Activated T-cell treated with anti-CD3 and anti-CD28 coated beads, Interleukin-2, amount 50 U/mL, for 1 hour (primary cell): ENCODE measurements around the gene SOHLH2.

Experiments used
- DNase-seq: peaks from one replicate; pipeline ENCODE4 v3.0.0-alpha.2; 2020

Gene SOHLH2

DNA sequence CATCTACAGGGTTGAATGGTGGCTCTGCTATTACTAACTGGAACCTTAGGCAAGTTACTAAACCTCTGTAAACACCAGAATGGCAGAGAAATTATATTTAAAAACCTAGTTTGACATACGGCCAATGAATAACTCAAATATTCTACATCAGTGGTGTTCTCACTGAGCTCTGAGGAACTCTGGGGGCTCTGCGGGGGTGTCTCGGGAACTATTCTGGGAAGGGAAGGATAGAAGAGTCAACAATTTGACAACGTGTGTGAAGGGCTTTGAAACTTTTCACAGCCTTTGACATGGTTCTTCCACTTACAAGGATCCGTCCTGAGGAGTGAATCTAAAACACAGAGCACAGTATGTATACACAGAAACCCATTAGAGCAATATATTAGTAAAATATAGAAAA lies 38.7 kb downstream of the SOHLH2 start:
- DNase-seq: no peak

- no peak for DNase-seq
Observed at GRCh38 chr13:36174923-36175322, 39.4 kb downstream of the SOHLH2 start.

DNA sequence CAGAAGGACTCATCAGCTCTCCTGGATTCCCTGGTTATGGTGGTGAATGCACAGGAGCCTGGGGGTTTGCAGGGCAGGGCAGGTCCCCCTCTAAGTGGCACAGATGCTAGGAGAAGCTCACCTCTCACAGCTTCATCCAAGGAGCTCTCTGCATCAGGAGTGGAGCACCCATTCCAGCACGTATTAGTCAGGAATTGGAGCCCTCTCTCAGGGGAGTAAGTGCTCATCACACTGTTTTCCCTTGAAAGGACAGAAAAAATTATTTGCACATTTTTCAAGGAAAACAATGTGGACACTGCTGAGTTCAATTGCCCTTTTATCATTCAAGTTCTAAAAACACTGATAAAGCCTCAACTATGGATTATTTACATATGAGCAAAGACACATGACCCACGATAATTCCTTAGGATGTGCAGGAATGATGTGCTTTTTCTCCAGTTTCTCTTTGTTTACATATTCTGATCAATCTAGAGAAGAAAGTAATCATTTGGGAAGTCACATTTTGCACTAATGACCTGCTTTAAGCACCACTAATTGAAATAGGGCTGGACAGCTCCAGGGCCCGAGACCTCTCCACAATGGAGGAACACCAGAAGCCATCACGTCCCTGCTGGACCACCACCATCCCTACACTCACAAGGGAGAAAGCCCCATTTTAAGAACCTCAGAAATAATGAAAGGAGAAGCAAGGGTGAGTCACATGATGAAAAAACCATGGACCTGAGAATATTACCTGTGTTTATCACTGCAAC lies 40.6 kb downstream of the SOHLH2 start:
- DNase-seq: no peak

DNA sequence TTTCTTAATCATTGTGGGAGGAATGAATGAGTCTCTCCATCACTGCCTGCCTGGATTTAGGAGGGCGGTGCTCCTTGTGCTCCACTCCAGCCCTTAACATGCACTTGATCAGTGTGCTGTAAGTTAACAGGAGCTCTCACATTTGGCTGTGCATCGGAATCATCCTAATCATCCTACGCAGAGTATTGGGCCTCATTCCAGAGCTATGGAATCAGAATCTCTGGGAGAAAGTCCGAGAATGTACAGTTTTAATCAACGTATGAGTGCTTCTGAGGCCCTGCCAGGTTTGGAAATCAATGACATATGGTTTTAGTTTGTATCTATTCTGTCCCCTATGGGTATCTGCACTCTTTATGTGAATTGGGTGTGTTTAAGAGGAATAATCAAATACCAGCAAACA lies 48.3 kb downstream of the SOHLH2 start:
- DNase-seq: no peak

DNA sequence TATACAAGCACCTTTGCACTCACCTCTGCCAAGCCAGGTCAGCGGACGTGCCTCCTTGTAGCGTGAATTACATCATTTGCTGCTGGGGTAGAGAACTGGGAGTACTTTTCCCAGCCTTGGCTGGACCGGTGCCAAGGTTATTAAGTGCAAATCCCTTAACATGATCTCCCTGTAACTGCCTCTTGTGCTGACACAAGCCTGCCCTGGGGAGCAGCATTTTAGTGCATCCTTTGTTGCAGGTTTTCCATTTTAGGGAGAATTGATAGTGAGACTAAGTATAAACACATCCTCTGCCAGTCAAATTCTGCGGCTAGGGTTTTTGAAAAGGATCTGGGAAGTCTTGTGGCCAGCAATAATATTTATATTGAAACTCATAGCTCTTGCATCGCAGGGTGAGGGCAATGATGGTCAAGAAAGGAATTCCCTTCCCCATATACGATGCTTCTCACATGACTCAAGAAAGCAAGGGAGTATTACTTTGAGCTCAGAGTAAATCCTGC lies 50.5 kb downstream of the SOHLH2 start:
- DNase-seq: no peak

DNA sequence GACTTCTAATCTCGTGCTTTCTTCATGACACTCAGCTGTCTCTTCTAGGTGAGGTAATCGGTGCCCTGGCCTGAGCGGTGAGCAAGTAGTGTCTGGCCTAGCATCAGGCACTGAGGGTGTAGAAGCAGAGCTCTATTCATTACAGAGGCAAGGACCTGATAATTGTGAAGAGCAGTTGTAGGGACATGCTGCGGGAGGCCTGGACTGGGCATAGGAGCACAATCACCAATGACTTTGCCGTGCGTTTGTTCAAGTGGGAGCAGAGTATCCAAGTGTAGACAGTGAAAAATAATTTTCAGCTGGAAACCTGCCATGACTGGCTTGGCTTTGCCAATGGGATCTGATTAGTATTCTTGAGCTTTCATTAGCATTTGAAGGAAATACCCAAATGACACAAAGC lies 51.1 kb downstream of the SOHLH2 start:
- no peak for DNase-seq

DNA sequence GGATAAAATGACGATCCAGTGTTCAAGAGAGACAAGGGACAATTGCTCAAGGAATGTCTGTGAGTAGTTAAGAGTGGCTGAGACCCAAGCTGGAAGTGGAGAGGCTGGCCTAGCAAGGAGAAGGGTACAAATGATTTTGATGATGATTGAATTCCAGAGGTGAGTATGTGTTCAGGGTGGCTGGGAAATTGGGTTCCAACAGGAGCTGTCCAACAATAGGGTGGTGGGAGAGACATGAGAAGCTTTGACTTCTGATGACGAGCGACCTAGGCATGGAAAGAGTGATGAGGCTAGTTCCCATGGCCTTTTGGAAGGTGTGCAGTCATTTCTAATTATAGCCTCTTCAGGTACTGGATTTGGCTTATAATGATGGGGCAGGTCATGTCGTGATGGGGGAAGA lies 54.1 kb downstream of the SOHLH2 start:
- DNase-seq: no peak

DNA sequence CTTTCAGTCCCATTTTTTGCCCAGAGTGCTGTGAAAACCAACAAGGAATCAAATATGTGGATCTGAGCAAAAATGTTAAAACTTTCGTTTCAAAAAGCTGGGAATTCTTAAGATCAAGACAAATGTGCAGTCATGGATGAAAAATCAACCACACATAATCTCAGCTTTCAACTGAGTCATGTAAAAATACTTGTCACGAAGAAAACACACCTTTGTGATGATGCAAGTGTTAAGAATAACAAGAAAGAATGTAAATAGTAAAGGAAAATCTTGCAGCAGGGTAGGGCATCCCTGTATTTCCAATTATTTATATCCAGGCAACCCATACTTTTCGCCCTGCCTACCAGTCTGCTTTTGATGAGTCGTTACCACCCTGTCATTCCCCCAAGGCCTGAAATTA lies 55.7 kb downstream of the SOHLH2 start:
- DNase-seq: no peak

GRCh38 chr13:36157480-36157879 lies 56.9 kb downstream of the SOHLH2 start:
- DNase-seq: no peak

DNA sequence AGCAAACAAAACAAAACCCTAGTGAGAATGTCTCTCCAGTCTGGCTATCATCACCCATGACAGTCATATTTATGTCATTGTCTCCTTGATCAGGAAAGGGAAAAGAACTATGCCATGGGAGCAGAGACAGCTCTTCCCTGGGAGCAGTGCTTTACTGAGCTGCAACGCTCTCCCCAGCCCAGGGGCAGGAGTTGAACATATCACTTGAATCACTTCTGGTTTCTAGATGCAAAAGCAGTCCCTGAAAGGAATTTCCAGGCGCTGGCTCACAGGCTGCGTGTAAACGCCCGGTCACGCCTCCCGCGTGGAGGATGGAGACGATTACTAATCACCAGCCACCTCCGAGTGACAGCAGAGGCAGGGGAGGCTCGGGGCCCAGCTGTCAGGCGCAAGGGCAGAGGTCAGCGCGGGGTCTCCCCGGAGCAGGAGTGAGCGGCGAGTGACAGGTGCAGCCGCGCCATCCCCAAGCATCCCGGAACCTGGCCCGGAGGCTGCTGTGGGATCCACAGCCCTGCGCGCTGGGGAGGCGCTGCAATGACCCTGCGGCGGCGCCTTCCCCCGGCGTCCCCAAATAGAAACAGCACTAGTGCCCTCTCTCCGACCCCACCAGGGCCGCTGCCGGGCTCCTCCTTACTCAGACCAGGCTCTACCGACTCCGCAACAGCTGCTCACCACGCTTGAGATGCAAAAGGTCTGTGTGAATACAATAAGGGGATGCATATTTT lies 59.6 kb downstream of the SOHLH2 start:
- DNase-seq: no peak

DNA sequence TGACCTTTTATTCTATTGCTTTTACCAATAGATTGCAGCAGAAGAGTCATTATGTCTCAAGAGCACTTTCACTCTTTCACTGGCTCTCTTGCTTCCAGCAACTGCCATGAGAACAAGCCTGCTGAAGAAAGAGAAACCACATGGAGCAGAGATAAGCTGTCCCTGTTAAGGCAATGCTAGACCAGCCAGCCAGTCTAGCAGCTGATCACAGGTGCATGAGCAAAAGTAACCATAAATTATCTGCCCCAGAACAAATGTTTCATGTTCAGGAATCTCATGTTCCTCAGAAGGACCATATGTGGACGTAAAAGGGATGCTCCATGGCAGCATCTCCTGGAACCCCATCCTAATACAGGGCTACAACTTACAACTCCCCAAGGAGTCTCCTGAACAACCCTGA lies 62.8 kb downstream of the SOHLH2 start:
- DNase-seq: no peak

DNA sequence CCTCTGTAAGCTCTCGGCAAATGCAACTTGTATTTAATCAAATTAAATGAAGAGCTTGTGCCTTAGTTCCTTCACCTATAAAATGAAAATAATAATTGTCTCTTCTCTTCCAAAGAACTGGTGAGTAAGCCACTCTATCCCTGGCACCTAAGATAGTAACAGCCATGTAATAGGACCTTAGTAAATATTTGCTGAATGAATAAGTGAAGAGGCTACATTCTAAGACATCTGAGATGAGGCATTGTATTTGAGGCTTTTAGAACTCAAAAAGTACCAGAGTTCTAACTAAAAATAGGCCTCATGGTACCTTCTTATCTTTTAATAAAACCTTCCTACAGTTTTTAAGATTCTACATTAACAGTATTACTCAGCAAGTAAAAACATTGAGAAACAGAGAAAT lies 65.9 kb downstream of the SOHLH2 start:
- DNase-seq: no peak

DNA sequence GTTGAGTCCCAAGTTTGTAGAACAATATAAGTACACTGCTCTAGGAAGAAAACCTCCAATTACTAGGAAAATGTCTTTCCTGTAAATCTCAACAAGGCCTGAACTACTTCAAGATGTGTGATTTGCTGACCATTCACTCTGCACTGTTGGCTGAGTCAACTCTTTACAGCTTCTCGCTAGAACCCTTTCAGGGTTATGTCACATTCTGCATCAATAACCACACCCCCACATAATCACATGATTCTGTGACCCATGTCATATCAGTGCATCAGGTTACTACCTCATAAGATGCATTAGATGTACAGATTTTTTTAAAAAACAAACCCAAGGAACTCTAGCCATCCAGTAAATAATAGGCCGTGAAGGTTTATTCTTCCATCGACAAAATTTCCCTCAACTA lies 67.0 kb downstream of the SOHLH2 start:
- no peak for DNase-seq

GRCh38 chr13:36146511-36147269 lies 67.7 kb downstream of the SOHLH2 start:
- DNase-seq: no peak

GRCh38 chr13:36143738-36144137 lies 70.6 kb downstream of the SOHLH2 start:
- DNase-seq: no peak

DNA sequence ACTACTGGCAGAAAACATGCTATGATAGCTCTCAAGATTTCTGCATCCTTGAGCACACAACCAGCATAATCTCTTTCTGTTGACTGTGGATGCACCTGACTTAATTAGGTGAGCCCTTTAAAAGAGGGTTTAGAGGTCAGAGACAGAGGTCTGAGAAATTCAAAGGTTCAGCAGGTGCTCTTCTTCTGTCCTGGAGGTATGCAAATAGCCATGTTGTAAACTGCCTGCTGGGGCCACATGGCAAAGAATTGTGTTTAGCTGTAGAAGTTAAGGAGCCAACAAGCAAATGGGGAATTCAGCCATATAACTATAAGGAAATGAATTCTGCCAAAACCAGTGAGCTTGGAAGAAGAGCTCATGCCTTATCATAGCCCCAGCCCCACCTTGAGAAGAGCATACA lies 71.6 kb downstream of the SOHLH2 start:
- no peak for DNase-seq

DNA sequence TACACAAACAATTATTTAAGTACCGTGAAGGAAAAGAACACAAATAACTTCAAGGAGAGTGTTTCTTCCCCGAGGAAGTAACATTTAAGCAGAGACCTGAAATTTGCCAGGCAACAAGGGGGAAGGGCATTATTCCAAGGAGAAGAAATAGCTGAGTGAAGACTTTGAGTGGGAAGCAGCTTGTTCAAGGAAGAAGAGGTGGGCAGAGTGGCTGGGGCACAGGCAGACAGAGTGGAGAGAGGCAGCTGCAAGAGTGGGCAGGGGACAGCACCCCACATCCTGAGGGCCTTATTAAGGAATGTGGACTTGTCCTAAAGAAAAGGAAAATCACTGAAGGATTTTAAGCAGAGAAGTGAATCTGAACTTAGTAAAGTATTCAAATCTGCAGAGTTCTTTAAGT lies 78.5 kb downstream of the SOHLH2 start:
- no peak for DNase-seq

- no peak for DNase-seq
Observed at GRCh38 chr13:36134632-36135031, 79.7 kb downstream of the SOHLH2 start.

DNA sequence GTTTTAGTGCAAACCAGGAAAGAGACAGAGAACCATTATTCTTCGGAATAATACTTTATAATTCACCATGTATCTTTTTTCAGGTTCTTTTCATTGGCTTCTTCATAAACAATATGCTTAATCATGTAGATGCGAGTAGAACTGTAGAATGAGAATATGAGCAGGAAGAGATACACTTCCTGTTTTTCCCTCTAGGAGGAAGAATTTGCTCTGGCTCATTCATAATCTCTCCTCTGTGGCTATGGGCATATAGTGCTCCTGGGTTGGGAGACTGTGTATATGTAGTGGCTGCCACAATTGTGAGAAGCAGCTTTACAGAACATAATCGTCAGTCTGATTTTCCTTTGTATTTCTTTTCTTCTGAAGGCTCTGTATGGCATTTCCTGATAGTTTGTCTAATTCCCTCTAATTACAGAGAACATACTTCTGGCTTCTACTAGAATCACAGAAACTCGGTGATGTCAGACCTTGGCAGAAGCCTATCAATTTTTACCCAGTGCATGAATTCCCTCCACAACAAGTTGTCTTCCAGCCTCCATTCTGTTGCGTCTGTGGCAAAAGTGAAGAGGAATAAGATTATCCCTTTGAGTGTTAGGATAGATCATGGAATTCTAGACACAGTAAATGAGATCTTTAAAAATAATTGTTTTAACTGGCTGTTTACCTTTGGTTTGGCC lies 80.3 kb downstream of the SOHLH2 start:
- DNase-seq: no peak

GRCh38 chr13:36132376-36132775 lies 82.0 kb downstream of the SOHLH2 start:
- DNase-seq: no peak

DNA sequence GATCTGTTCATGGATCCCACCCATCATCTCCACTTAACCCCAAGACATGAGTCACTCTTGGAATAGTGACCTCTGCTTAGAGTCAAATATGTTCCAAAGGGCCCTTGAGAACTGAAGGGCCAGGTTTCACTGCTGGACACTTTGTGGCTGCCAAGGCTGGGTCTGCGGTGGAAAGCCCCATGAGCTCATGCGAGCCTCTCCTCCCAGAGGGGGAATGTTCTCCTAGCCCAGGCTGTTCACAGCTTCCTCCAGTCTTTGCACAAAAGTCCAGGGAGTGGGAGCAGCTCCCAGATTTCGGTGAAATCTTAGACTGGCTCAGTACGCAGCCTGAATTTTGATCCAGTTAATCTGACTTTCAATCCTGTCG lies 82.4 kb downstream of the SOHLH2 start:
- DNase-seq: no peak

DNA sequence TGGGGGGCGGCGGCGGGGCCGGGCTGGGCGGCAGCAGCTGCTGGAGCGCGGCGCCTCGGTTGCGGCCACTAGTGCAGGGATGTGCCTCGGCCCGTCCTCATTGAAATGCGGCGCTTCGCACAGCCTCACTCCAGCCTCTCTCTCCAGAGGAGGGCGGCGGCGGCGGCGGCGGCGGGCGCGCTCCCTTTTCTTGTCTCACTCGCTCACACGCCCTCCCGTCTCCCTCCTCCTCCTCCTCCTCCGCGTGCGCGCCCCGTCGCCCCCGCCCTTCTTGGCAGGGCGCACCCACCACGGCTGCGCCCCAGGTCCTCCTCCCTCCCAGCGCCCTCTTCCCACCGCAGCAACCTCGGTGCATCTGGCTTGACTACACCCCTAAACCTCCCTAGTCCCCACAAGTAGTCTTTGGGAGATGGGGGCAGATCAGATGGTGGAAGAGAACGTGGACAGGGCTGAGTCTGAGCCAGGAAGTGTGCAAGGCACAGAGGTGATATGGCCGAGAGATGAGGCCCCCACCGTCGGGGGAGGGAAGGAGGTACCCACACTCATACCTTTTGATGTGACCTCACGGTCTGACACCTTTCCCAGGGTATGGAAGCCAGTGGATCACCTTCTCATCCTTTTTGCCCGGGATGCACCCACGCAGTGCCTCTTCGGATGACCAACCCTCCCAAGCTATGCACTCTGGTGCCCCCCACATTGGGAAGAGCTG lies 83.0 kb downstream of the SOHLH2 start, which contains the start of gene DCLK1:
Gene DCLK1, minus strand, starts transcription at position 161 of the 709 bp plus-strand sequence.
- no peak for DNase-seq
